Skeletal muscle satellite cell (primary cell): ENCODE measurements around the gene TEAD1.

Source experiments
- H3K27me3 ChIP-seq: 2 replicates; pipeline ENCODE4 v1.7.0; 2013; ENCODE audit warnings: low read length; ENCODE audit not compliant: control insufficient read depth, insufficient read depth
- H3K36me3 ChIP-seq: 2 replicates; pipeline ENCODE4 v1.7.0; 2013; ENCODE audit warnings: mild to moderate bottlenecking, control low read depth, low read length; ENCODE audit not compliant: insufficient read depth
- H3K4me1 ChIP-seq: 2 replicates; pipeline ENCODE4 v1.7.0; 2013; ENCODE audit warnings: low read length; ENCODE audit not compliant: control insufficient read depth, insufficient read depth
- H3K4me2 ChIP-seq: 2 replicates; pipeline ENCODE4 v1.7.0; 2013; ENCODE audit warnings: mild to moderate bottlenecking, low read length
- H3K4me3 ChIP-seq: 2 replicates; pipeline ENCODE4 v1.7.0; 2013; ENCODE audit warnings: low read length
- H3K9ac ChIP-seq: 2 replicates; pipeline ENCODE4 v1.7.0; 2013; ENCODE audit warnings: mild to moderate bottlenecking, low read depth, low read length, moderate library complexity
- H3K9me3 ChIP-seq: replicated peaks from 2 replicates; pipeline ENCODE4 v1.7.0; 2013; ENCODE audit warnings: mild to moderate bottlenecking, control low read depth, low read length

Gene TEAD1

DNA sequence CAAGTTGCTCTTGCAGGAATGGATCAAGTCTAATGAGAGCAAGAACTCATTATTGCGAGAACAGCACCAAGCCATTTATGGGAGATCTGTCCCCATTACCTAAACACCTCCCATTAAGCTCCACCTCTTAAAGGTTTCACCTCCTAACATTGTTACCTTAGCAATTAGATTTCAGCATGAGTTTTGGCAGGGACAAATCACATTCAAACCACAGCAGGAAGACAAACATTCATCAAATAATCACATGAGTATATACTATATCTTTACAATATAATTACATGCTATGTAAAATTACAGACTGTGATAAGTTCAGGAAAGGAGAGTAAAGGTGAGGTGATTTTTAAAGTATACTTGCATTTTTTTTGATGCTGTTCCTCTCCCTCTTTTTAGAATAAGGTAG, 6.6 kb upstream of the TEAD1 start:
- H3K9me3 ChIP-seq = no peaks in the 10 kb centered on the region
- no peak overlapping the region for H3K4me2 ChIP-seq
- no peak overlapping the region for H3K9ac ChIP-seq
- no peak overlapping the region for H3K4me3 ChIP-seq
- H3K36me3 ChIP-seq = no peaks in the 10 kb centered on the region
- peaks cover 7% of the 10 kb centered on the region for H3K27me3 ChIP-seq
- peaks cover 12% of the 10 kb centered on the region for H3K4me1 ChIP-seq

- Histone ChIP-seq H3K4me2 (no peak overlapping the region), H3K36me3 (no peaks in the 10 kb centered on the region), H3K27me3 (peaks cover 7% of the 10 kb centered on the region), H3K9ac (no peak overlapping the region), H3K4me3 (no peak overlapping the region), H3K9me3 (no peaks in the 10 kb centered on the region), H3K4me1 (peaks cover 15% of the 10 kb centered on the region)
These were observed 6.1 kb upstream of the TEAD1 start for GRCh38 chr11:12668166-12668565.

DNA sequence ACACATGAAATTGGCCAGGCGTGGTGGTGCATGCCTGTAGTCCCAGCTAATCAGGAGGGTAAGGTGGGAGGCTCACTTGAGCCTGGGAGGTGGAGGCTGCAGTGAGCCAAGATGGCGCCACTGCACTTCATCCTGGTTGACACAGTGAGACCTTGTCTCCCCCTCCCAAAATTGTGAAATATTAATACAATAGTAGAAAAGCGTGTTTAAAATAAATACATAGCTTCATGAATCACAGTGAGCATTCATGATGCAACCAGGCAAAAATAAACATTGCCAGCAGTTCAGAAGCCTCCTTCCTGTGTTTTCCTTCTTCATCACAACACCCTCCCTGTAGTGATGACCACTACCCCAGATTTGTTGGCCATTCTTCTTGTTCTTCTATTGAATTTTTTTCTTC, 4.3 kb upstream of the TEAD1 start:
- Histone ChIP-seq H3K36me3 (no peaks in the 10 kb centered on the region), H3K4me2 (no peak overlapping the region), H3K4me3 (no peak overlapping the region), H3K9ac (no peak overlapping the region), H3K4me1 (peaks cover 18% of the 10 kb centered on the region), H3K9me3 (no peaks in the 10 kb centered on the region), H3K27me3 (peaks cover 2% of the 10 kb centered on the region)

DNA sequence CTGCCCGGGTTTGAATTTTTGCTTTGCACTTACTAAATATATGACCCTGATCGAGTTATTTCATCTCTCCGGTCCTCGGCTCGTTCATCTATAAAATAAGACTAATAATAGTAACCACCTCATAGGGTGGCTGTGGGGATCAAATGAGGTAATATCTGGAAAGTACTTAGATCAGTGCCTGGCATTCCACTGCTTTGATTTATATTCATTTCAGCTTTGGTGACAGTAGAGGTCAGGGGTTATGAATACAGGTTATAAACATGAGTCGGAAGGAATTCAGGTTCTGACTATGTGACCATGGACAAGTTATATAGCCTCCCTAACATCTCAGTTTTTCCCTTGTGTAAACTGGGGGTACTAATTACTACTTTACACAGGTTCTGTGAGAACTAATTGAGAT, 2.9 kb upstream of the TEAD1 start:
- no peak overlapping the region for H3K4me2 ChIP-seq
- peaks cover 18% of the 10 kb centered on the region for H3K4me1 ChIP-seq
- no peak overlapping the region for H3K4me3 ChIP-seq
- no peaks in the 10 kb centered on the region for H3K27me3 ChIP-seq
- no peaks in the 10 kb centered on the region for H3K9me3 ChIP-seq
- H3K9ac ChIP-seq = no peak overlapping the region
- peaks cover 3% of the 10 kb centered on the region for H3K36me3 ChIP-seq

- H3K36me3 ChIP-seq = peaks cover 13% of the 10 kb centered on the region
- H3K27me3 ChIP-seq = no peaks in the 10 kb centered on the region
- no peaks in the 10 kb centered on the region for H3K9me3 ChIP-seq
- peak overlapping the region; percentile 82 for H3K4me2 ChIP-seq
- H3K4me3 ChIP-seq = peak overlapping the region; percentile 92
- peak overlapping the region; percentile 87 for H3K9ac ChIP-seq
- H3K4me1 ChIP-seq = peaks cover 29% of the 10 kb centered on the region
These were observed 659 bp upstream of the TEAD1 start for GRCh38 chr11:12673601-12673923.

DNA sequence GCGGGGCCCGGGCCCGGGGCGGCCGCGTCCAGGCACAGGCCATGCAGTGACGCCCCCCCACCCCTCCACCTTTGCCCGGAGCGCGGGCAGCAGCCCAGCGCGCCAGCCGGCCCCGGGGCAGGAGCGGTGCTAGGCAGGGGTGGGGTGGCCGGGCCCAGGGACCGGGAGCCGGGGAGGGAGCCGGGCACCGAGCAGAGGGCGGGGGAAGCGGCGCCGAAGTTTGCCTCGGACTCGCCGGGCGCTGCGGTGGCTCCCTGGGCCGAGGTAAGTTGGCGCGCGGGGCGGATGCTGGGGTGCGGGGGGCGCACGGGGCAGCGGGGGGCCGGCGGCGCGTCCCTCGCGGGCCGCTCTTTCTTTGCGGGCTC, 332 bp downstream of the TEAD1 start:
- Histone ChIP-seq H3K4me3 (peak overlapping the region; percentile 78), H3K9me3 (no peaks in the 10 kb centered on the region), H3K9ac (peak overlapping the region; percentile 98), H3K27me3 (no peaks in the 10 kb centered on the region), H3K4me2 (peak overlapping the region; percentile 47), H3K36me3 (peaks cover 13% of the 10 kb centered on the region), H3K4me1 (peaks cover 35% of the 10 kb centered on the region)

DNA sequence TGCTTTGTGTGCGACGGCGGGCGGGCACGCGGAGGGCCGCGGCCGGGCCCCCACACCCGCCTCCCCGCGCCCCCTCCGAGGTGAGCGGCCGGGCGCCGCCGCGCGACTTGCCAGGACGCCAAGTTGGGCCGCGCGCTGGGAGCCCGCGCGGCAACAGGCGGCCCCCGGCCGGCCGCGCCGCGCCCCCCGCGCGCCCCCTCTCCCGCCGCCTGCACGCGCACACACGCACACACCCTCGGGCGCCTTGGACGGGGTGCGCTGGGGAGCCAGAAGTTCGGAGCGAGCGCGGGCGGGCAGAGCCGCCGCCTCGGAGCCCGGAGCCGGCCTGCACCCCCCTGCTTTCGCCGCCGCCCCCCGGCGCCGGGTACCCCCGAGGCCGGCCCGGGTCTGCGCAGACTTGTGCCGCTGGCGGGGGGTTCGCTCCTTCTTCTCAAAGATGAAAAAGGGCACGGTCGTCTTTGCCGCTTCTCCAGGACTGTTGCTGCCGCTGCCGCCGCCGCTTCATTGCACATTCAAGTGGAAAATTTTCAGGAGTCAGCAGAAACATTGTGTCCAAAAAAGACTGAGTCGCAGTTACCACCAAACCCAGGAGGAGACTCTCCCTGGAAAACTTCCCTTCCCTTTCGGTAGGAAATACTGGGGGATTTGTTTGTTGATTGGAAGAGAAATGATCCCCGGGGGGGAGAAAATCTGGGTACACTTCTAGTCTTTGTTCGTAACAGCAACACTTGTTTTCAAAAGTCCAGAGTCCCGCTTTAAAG, 895 bp downstream of the TEAD1 start:
- peak overlapping the region; percentile 78 for H3K4me3 ChIP-seq
- no peaks in the 10 kb centered on the region for H3K27me3 ChIP-seq
- peak overlapping the region; percentile 98 for H3K9ac ChIP-seq

GRCh38 chr11:12675951-12676711, 1.9 kb downstream of the TEAD1 start:
- Histone ChIP-seq H3K4me2 (peak overlapping the region; percentile 88), H3K27me3 (no peaks in the 10 kb centered on the region), H3K36me3 (peaks cover 21% of the 10 kb centered on the region), H3K4me3 (peak overlapping the region; percentile 78), H3K9me3 (no peaks in the 10 kb centered on the region), H3K4me1 (peaks cover 42% of the 10 kb centered on the region), H3K9ac (peak overlapping the region; percentile 98)

More for the DNA sequence above, 895 bp downstream of the TEAD1 start:
- peaks cover 37% of the 10 kb centered on the region for H3K4me1 ChIP-seq
- H3K36me3 ChIP-seq = peaks cover 13% of the 10 kb centered on the region
- peak overlapping the region; percentile 88 for H3K4me2 ChIP-seq
- no peaks in the 10 kb centered on the region for H3K9me3 ChIP-seq

DNA sequence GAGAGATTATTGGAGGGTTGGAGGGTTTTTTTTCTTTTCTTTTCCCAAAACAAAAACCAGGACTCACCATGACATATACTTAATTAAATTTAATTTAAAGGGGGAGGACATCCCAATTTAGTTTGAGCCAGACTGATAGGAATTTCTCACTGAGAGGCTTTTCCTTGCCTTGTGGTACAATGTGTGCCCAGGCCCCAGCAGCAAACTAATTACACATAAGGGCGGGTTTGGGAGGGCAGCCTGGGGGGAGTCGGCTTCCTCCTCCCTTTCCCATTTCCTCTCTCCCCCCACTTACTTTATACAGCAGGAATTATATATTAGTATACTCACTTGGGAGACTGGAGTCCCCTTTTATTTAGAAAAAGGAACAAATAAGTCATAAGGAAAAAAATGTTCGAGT, 2.9 kb downstream of the TEAD1 start:
- Histone ChIP-seq H3K27me3 (no peaks in the 10 kb centered on the region), H3K4me1 (peaks cover 46% of the 10 kb centered on the region), H3K4me2 (peak overlapping the region; percentile 88), H3K36me3 (peaks cover 28% of the 10 kb centered on the region), H3K9me3 (no peaks in the 10 kb centered on the region), H3K9ac (peak overlapping the region; percentile 98), H3K4me3 (peak overlapping the region; percentile 78)

DNA sequence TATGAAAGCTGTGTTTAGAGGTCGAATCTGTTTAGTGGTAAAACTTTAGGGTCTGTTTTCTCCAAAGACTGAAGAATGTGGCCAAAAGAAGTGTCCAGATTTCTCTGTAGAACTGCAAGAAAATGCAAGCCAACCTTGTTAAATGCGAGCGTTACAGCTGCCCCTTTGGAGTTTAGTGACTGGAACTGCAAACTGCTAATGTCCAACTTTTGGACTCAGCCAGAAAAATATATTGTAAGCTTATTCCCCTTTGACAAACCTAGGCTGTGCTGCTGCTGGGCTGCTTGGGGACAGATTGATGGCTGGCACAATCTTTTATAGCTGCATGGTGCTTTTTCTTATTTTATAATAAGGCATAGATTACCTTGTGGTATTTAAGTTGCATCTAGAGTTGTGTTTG, 3.9 kb downstream of the TEAD1 start:
- H3K27me3 ChIP-seq = no peaks in the 10 kb centered on the region
- peak overlapping the region; percentile 78 for H3K4me3 ChIP-seq
- peaks cover 53% of the 10 kb centered on the region for H3K4me1 ChIP-seq
- peaks cover 28% of the 10 kb centered on the region for H3K36me3 ChIP-seq
- H3K4me2 ChIP-seq = peak overlapping the region; percentile 88
- no peaks in the 10 kb centered on the region for H3K9me3 ChIP-seq
- peak overlapping the region; percentile 98 for H3K9ac ChIP-seq

DNA sequence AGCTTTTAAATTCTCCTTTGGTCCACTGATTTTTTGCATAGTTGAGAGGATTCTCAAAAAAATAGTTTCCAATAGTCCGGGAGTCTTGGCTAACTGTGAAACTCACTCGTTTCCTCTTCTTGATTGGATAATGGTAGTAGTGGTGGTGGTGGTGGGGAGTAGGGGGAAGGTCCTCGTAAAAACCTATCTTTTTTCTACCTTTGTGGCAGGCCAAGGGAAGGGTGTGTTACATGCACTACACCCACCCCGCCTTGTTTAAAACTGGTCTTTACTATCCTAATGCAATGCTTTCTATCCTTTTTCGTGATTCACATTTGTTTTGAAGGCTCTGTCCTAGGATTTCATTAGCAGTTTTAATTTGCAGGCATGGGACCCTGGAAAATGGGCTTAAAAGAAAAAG, 4.8 kb downstream of the TEAD1 start:
- peak overlapping the region; percentile 78 for H3K4me3 ChIP-seq
- peak overlapping the region; percentile 98 for H3K9ac ChIP-seq

DNA sequence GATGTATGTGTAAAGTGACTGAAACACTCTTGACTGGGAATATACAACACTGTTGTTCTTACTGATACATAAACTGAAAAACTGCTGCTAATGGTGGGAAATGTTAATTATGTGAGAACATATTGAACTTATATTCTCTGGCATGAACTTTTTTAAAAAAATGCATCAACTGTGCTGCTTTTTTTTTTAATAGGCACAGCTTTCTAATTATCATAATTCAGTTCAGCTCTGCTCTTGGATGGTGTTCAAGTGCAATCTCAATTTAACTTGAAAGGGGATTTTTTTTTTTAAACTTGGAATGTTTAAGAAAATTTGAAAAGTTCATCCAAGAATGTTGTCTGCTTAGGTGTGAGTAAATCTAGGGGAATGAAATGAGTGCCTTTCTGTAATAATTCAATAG, 5.2 kb downstream of the TEAD1 start:
- Histone ChIP-seq H3K4me3 (peak overlapping the region; percentile 78), H3K9me3 (no peaks in the 10 kb centered on the region), H3K27me3 (no peaks in the 10 kb centered on the region), H3K9ac (peak overlapping the region; percentile 98), H3K4me2 (peak overlapping the region; percentile 88), H3K4me1 (peaks cover 63% of the 10 kb centered on the region), H3K36me3 (peaks cover 28% of the 10 kb centered on the region)

More for the DNA sequence above, 4.8 kb downstream of the TEAD1 start:
- peak overlapping the region; percentile 88 for H3K4me2 ChIP-seq
- no peaks in the 10 kb centered on the region for H3K9me3 ChIP-seq
- H3K4me1 ChIP-seq = peaks cover 58% of the 10 kb centered on the region
- no peaks in the 10 kb centered on the region for H3K27me3 ChIP-seq
- peaks cover 28% of the 10 kb centered on the region for H3K36me3 ChIP-seq
